Astrocyte of the spinal cord (primary cell): Measurements from ENCODE around the gene B3GALT6.
A peak's percentile ranks its signal among the peaks of the same experiment; 100 is the strongest.

ENCODE experiments used
- DNase-seq: peaks from one replicate; pipeline ENCODE4 v3.0.0; 2011; ENCODE audit warnings: low read depth, low spot score
- H3K4me3 ChIP-seq: 2 replicates; pipeline ENCODE4 v1.5.1; 2011; ENCODE audit warnings: low read depth, mild to moderate bottlenecking, low read length, moderate library complexity
- in situ Hi-C: cut with HindIII; loops from 2 replicates; pipeline ENCODE4 v1.10.0; 2017; ENCODE audit warnings: low sequenced_read_pairs
- TF ChIP-seq, protein P1 (sequence below): IDR thresholded peaks from 2 replicates; pipeline ENCODE4 v1.5.1; 2012; ENCODE audit warnings: low read depth, mild to moderate bottlenecking, low read length, inconsistent platforms

B3GALT6 gene

GRCh38 chr1:1206966-1207531 lies 25.0 kb upstream of the B3GALT6 start:
- no peak overlapping the region for H3K4me3 ChIP-seq
- TF ChIP-seq, protein P1, sequence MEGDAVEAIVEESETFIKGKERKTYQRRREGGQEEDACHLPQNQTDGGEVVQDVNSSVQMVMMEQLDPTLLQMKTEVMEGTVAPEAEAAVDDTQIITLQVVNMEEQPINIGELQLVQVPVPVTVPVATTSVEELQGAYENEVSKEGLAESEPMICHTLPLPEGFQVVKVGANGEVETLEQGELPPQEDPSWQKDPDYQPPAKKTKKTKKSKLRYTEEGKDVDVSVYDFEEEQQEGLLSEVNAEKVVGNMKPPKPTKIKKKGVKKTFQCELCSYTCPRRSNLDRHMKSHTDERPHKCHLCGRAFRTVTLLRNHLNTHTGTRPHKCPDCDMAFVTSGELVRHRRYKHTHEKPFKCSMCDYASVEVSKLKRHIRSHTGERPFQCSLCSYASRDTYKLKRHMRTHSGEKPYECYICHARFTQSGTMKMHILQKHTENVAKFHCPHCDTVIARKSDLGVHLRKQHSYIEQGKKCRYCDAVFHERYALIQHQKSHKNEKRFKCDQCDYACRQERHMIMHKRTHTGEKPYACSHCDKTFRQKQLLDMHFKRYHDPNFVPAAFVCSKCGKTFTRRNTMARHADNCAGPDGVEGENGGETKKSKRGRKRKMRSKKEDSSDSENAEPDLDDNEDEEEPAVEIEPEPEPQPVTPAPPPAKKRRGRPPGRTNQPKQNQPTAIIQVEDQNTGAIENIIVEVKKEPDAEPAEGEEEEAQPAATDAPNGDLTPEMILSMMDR = peak; percentile 7
- DNase-seq = no peak
- in situ Hi-C loops = no loop called here

DNA sequence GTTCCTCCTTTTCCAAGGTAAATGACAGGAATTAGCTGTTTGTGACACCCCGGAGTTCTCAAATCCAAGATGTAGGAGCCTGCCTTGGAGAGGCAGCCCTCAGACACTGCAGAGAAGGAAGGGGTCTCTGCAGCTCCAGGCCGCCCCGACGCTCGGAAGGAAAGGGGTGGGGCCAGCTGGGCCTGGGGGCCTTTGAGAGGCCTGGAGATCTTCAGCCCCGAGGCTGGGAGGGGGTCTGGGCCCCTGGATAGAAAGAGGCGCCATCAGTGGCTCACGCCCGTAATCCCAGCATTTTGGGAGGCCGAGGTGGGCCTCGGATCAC lies 24.5 kb upstream of the B3GALT6 start:
- H3K4me3 ChIP-seq = no peak overlapping the region
- DNase-seq = no peak
- in situ Hi-C loops = no loop called here
- TF ChIP-seq, protein P1 = no peak

- DNase-seq = no peak
- TF ChIP-seq, protein P1 = no peak
- in situ Hi-C loops = no loop called here
- H3K4me3 ChIP-seq = no peak overlapping the region
These were observed 23.2 kb upstream of the B3GALT6 start for GRCh38 chr1:1208713-1209433.

- TF ChIP-seq, protein P1 = no peak
- no peak for DNase-seq
- in situ Hi-C loops = no loop called here
- no peak overlapping the region for H3K4me3 ChIP-seq
These were observed 21.1 kb upstream of the B3GALT6 start for GRCh38 chr1:1210726-1211540.

DNA sequence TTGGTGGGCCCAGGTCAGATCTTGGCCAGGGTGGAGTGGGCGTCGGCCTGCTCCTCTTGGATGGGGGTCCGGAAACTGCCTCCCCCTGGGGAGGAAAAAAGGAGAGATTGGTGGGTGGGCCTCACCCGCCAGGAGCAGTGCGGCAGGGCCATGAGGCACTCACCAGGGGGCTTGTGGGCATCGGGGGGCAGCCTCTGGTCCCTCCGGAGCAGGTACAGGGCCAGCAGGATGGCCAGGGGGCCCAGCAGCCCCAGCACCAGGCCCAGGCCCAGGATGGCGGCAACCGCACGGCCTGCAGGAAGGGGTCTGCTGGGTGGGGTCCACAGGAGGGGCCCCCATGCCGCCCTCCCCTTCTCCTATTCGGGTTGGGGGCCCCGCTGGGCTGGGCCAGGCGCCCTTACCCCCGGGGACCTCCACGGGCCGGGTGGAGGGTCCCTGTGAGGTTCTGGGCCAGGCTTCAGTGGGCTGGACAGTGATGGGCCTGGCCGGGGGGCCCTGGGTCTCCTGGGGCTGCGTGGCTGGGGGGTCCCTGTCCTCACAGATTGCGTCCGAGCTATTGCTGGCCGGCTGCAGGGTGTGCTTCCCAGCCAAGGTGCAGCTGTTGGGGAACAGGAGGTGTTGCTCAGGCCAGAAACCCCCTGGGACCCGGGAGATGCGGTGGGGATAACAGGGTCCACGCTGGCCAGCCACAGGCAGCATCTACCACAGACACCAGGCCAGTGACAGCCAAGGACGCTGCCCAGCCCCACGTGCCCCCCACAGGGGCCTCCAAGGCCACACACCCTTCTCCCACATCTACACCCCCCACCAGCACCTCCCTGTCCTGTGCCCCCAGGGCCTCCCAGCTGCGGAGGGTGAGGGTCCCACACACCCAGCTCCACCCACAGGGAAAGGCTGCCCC lies 20.2 kb upstream of the B3GALT6 start:
- no peak overlapping the region for H3K4me3 ChIP-seq

More for the DNA sequence above, 20.2 kb upstream of the B3GALT6 start:
- TF ChIP-seq, protein P1 = no peak
- in situ Hi-C loops = no loop called here
- DNase-seq = no peak
